Hepatic stellate cell (primary cell): ENCODE results near the gene NFATC1.

Source experiments
- DNase-seq: peaks from one replicate; pipeline ENCODE4 v3.0.0; 2011; ENCODE audit warnings: low spot score

NFATC1 gene

DNA sequence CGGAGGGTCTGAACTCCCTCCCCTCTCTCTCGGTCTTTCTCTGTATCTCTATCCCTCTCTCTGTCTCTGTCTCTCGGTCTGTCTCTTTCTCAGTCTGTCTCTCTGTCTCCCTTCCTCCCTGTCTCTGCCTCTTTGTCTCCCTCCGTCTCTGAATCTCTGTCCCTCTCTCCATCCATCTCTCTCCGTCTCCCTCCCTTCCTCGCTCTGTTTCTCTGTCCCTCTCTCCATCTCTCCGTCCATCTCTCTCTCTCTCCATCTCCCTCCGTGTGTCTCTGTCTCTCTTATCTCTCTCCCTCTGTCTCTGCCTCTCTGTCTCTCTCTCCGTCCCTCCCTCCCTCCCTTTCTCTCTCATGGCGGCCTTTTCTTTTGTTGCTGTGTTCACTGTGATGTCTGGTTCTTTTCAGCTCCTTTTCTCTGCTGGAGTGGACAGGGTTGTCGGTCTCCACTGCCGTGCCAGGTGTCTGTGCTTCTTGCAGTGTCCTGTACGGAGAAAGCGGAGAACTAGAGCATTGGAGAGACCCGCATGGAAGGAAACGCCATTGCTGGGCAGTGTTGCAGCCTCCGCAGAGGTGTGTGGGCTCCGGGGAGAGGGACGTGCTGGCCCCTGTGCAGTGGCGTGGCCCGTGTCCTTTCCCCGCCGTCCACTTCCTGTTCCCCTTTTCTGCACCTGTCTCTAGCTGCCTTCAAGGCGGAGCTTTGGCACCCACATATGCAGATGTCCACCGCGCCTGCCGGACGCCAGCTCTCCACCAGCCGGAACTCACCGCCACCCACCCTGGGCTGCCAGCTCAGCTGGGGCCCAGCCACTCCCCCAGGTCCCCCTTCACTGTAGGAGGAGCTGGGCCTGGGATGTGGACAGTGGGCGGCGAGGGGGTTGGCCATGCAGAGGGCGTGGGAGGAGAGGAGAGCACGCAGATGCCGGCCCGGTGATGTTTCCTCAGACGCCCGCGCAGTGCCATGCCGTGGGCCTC is 113.1 kb downstream of the NFATC1 start:
- DNase-seq: no peak

- DNase-seq: no peak
Measured at GRCh38 chr18:79509536-79509930, 113.8 kb downstream of the NFATC1 start.

GRCh38 chr18:79510046-79510685 is 114.4 kb downstream of the NFATC1 start:
- no peak for DNase-seq

DNA sequence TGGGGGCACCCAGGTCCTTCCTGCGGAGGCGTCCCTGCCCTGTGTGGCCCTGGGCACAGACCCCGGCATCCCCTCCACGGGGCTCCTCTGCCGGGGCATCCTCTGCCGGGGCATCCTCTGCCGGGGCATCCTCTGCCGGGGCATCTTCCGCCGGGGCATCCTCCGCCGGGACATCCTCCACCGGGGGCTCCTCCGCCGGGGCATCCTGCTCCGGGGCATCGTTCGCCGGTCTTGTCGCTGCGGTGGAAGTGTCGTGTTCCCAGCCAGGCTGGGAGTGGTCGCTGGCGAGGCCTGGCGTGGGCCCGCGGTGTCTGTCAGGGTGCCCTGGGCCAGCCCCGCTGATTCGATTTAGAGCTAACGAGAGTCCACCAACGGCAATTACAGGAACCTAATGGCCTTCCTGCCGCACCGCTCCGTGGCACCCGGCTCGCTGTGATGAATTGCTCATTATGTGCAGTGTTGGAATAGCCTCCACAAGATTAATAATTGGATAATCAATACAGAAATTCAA is 115.1 kb downstream of the NFATC1 start:
- no peak for DNase-seq

- no peak for DNase-seq
Measured at GRCh38 chr18:79511271-79511670, 115.5 kb downstream of the NFATC1 start.

- no peak for DNase-seq
Measured at GRCh38 chr18:79511671-79512301, 116.1 kb downstream of the NFATC1 start.

- DNase-seq: no peak
Measured at GRCh38 chr18:79512461-79513380, 117.0 kb downstream of the NFATC1 start.

DNA sequence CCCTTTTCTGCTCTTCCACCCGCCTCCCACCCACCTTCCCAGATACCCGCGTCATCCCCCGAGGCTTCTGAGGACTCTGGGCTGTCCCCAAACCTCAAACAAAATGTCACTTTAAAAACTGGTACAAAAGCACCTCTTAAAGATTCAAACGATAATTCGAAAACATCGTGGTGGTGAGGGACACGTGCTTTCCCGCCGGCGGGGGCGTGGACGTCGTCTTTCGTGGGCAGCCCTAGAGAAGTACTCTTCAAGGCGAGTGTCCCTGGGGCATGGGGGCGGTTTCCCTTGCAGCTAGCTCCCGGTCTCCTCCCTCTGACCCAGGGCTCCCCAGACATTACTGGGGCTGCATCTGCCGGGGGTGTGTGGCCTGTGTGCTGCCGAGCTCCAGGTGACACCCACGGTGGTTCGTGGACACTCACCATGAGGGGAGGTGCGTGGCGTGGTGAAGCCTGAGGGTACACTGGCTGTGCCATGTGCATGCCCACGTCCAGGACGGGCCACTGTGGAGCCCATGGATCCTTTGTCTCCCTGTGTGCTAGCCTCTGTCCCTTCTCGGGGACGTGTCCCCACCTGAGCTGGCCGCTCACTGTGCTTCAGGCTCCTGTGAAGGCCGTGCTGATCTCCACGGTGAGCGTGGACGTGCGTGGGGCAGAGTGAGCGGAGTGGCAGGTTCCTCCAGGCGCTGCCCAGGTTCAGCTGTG is 117.8 kb downstream of the NFATC1 start:
- DNase-seq: no peak

DNA sequence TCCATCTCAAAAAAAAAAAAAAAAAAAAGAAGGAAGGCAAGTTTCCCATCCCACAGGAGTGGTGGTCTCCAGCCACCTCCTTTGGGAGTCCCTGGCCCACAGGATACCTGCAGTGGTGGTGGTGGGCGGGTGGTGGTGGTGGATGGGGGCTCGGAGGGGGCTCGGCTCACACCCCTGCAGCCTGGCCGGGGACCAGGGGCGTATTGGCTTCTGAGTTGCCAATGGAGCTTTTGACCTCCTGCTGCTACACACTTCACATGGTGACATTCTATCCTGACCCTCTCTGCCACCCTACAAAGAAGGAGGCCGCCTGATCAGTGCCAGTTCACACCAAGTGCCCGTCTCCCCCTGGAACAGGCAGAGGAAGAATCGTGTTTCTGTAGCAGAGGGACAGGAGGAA is 119.6 kb downstream of the NFATC1 start:
- DNase-seq: no peak

DNA sequence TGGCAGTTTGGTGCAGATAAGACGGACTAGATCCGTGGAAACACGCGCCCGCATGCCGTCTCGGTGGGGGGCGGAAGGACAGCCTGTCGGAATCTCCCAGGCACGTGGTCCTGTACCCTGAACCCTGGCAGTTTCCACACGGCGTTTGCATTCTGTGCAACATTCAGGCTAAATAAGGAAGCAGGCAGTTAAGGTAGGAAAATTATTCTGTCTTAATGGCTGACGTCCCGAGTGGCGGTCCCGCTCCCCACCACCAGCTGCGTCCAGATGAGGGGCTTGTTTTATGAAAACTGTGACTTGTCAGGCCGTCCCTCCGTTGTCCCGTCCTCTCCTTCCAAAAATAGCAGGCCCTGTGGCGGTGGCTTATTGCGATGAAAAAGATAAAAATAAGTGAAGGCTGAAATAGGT is 120.2 kb downstream of the NFATC1 start:
- DNase-seq: no peak

DNA sequence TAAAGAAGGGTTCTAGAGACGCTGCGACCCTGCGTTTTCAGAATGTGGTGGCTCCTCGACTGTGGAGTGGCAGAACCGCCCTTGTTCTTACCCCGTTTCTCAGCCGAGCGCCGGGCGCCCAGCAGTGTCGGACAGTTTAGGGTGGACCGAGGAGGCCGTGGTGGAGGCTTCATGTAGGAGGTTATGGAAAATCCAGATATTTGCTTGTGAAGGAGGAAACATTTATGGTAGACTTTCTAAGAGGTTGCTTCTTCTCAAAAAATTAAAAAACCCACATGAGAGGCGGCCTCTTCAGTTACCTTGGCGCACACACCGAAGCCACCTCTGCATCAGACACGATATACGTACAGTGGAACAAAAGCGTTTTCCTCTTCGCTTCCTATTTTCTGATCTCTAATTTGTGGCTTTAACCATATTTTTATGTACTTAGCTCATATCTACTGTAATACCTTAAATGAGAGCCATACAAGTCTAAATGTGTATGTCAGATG is 120.8 kb downstream of the NFATC1 start:
- no peak for DNase-seq

- DNase-seq: no peak
Measured at GRCh38 chr18:79517341-79517740, 121.6 kb downstream of the NFATC1 start.

GRCh38 chr18:79518028-79518682 is 122.4 kb downstream of the NFATC1 start:
- no peak for DNase-seq

- DNase-seq: no peak
Measured at GRCh38 chr18:79518683-79519128, 123.0 kb downstream of the NFATC1 start.

- DNase-seq: no peak
Measured at GRCh38 chr18:79519751-79520477, 124.2 kb downstream of the NFATC1 start.

- DNase-seq: no peak
Measured at GRCh38 chr18:79520478-79521390, 125.0 kb downstream of the NFATC1 start.

- DNase-seq: no peak
Measured at GRCh38 chr18:79521416-79522205, 125.9 kb downstream of the NFATC1 start.
